Measurements from ENCODE around the gene SLC38A11.
"Not testable (repeated sequence)": the region's sequence is repeated elsewhere in the genome, so short reads cannot be mapped to it uniquely, and the experiment has no call there.

The SLC38A11 gene

GRCh38 chr2:164954954-164955701 is at the start of gene SLC38A11:
Gene SLC38A11 (minus strand): TSS chr2:164955525. CDS start chr2:164955247, 278 bp downstream.
- no peak within 1 kb of the TSS for H3K27ac ChIP-seq
- no peak for DNase-seq (ENCODE audit: low read depth, low spot score)

- DNase-seq (ENCODE audit: low read depth, low spot score): no peak
- H3K27ac ChIP-seq: no peak overlapping the region
These were observed 48.3 kb upstream of the SLC38A11 start for GRCh38 chr2:165003443-165004130.

- no peak for DNase-seq (ENCODE audit: low read depth, low spot score)
These were observed 47.3 kb upstream of the SLC38A11 start for GRCh38 chr2:165002638-165003037.

GRCh38 chr2:164994664-164995299 is 39.5 kb upstream of the SLC38A11 start:
- DNase-seq (ENCODE audit: low read depth, low spot score); H3K27ac ChIP-seq: not testable (repeated sequence)

More at GRCh38 chr2:165002638-165003037, 47.3 kb upstream of the SLC38A11 start:
- H3K27ac ChIP-seq: no peak overlapping the region

GRCh38 chr2:164993287-164994016 is 38.1 kb upstream of the SLC38A11 start:
- no peak overlapping the region for H3K27ac ChIP-seq
- no peak for DNase-seq (ENCODE audit: low read depth, low spot score)

- peak overlapping the region; percentile 74 for H3K27ac ChIP-seq
- DNase-seq (ENCODE audit: low read depth, low spot score): peak; percentile 70
These were observed 37.5 kb upstream of the SLC38A11 start for GRCh38 chr2:164992818-164993217.

GRCh38 chr2:164992093-164992454 is 36.7 kb upstream of the SLC38A11 start:
- peak overlapping the region; percentile 74 for H3K27ac ChIP-seq
- not testable (repeated sequence) for DNase-seq (ENCODE audit: low read depth, low spot score)

GRCh38 chr2:164991361-164992092 is 36.2 kb upstream of the SLC38A11 start:
- peak; percentile 88 for DNase-seq (ENCODE audit: low read depth, low spot score)
- peak overlapping the region; percentile 74 for H3K27ac ChIP-seq

- H3K27ac ChIP-seq: peak overlapping the region; percentile 74
- DNase-seq (ENCODE audit: low read depth, low spot score): not testable (repeated sequence)
These were observed 35.6 kb upstream of the SLC38A11 start for GRCh38 chr2:164990953-164991352.

GRCh38 chr2:164988805-164989204 is 33.5 kb upstream of the SLC38A11 start:
- H3K27ac ChIP-seq; DNase-seq (ENCODE audit: low read depth, low spot score): not testable (repeated sequence)

GRCh38 chr2:164986027-164986426 is 30.7 kb upstream of the SLC38A11 start:
- not testable (repeated sequence) for DNase-seq (ENCODE audit: low read depth, low spot score); H3K27ac ChIP-seq

GRCh38 chr2:164984428-164984827 is 29.1 kb upstream of the SLC38A11 start:
- H3K27ac ChIP-seq: no peak overlapping the region
- no peak for DNase-seq (ENCODE audit: low read depth, low spot score)

GRCh38 chr2:164981217-164981990 is 26.1 kb upstream of the SLC38A11 start:
- no peak for DNase-seq (ENCODE audit: low read depth, low spot score)
- peak overlapping the region; percentile 71 for H3K27ac ChIP-seq

- DNase-seq (ENCODE audit: low read depth, low spot score): not testable (repeated sequence)
- H3K27ac ChIP-seq: peak overlapping the region; percentile 71
These were observed 25.4 kb upstream of the SLC38A11 start for GRCh38 chr2:164980688-164981087.

- no peak overlapping the region for H3K27ac ChIP-seq
- no peak for DNase-seq (ENCODE audit: low read depth, low spot score)
These were observed 23.8 kb upstream of the SLC38A11 start for GRCh38 chr2:164979113-164979512.

- H3K27ac ChIP-seq; DNase-seq (ENCODE audit: low read depth, low spot score): not testable (repeated sequence)
These were observed 21.6 kb upstream of the SLC38A11 start for GRCh38 chr2:164976875-164977470.

- H3K27ac ChIP-seq: no peak overlapping the region
- DNase-seq (ENCODE audit: low read depth, low spot score): no peak
These were observed 21.0 kb upstream of the SLC38A11 start for GRCh38 chr2:164976301-164976700.

- no peak overlapping the region for H3K27ac ChIP-seq
- no peak for DNase-seq (ENCODE audit: low read depth, low spot score)
These were observed 20.6 kb upstream of the SLC38A11 start for GRCh38 chr2:164975891-164976290.

- no peak overlapping the region for H3K27ac ChIP-seq
- DNase-seq (ENCODE audit: low read depth, low spot score): no peak
These were observed 18.9 kb upstream of the SLC38A11 start for GRCh38 chr2:164974221-164974620.

Data from epithelial cell of prostate (primary cell).